ENCODE results near the gene NKX3-2.

DNA sequence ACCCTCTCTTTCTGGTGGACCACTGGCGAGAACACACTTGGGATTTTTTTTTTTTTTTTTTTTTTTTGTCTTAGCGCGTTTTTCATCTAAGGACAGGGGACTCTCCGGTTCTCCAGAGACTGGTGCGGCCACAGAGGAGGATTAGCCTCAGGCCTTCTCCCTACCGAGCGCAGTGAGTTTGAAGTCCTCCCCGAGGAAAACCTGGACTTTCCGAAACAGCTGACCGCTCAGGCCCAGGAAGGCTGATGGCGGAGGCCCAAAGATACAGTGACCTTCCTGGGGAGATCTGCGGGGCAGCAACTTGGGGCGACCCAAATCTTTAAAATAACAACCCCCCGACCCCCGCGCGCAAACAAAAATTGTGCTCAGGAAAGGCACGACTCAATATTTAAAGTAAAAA is 9.2 kb downstream of the NKX3-2 start:
- TF ChIP-seq, protein P1, sequence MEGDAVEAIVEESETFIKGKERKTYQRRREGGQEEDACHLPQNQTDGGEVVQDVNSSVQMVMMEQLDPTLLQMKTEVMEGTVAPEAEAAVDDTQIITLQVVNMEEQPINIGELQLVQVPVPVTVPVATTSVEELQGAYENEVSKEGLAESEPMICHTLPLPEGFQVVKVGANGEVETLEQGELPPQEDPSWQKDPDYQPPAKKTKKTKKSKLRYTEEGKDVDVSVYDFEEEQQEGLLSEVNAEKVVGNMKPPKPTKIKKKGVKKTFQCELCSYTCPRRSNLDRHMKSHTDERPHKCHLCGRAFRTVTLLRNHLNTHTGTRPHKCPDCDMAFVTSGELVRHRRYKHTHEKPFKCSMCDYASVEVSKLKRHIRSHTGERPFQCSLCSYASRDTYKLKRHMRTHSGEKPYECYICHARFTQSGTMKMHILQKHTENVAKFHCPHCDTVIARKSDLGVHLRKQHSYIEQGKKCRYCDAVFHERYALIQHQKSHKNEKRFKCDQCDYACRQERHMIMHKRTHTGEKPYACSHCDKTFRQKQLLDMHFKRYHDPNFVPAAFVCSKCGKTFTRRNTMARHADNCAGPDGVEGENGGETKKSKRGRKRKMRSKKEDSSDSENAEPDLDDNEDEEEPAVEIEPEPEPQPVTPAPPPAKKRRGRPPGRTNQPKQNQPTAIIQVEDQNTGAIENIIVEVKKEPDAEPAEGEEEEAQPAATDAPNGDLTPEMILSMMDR (IDR thresholded peaks at IDR 0.05; ENCODE audit: low read length): no peak
- no peak for TF ChIP-seq EZH2 (optimal IDR thresholded peaks at IDR 0.05; ENCODE audit: low read depth, low read length)
- TF ChIP-seq EZH2phosphoT487 (IDR thresholded peaks at IDR 0.05; ENCODE audit: low read length): no peak

Measured in MM.1S (cell line).